IMR-90 (cell line): ENCODE measurements around the gene PNKD. TPM values are rescaled to one million over a fixed set of nuclear protein-coding genes. Genes with fewer than 3 reads are reported as not detected.
A peak's percentile ranks its signal among the peaks of the same experiment; 100 is the strongest.

Experiments used
- ATAC-seq: fragments of 200-7000 bp; cut with Tn5 transposase; 2 replicates; pipeline ENCODE4 v1.9.1; 2020; ENCODE audit warnings: low read depth, mild to moderate bottlenecking, moderate library complexity
- BruUV-seq: library from RNA; stranded (reverse); fragments of 400-500 nt; replicated peaks from 2 replicates; lab custom pipeline; 2021; lab: Mats Ljungman, UMichigan
- CTCF ChIA-PET: fragments of 300-600 bp; formaldehyde crosslinking; extraction: SDS; loops from one replicate; lab custom pipeline; 2021; ENCODE audit warnings: antibody characterized with exemption; lab: Yijun Ruan, JAX
- POLR2A ChIA-PET: fragments of 300-600 bp; sonication (Branson Sonifier 250); formaldehyde crosslinking; loops from one replicate; lab custom pipeline; 2022; ENCODE audit warnings: antibody characterized with exemption; ENCODE audit not compliant: unreplicated experiment; lab: Charles Lee
- DNase-seq: peaks from one replicate; pipeline ENCODE4 v3.0.0; 2013
- H2AFZ ChIP-seq: replicated peaks from 2 replicates; pipeline ENCODE3; 2013; ENCODE audit warnings: low read length, mild to moderate bottlenecking; ENCODE audit not compliant: poor library complexity
- H2AK5ac ChIP-seq: 2 replicates; pipeline ENCODE4 v1.6.1; 2013; ENCODE audit warnings: low read depth, low read length, inconsistent platforms
- H2AK9ac ChIP-seq: replicated peaks from 2 replicates; pipeline ENCODE3; 2013; ENCODE audit warnings: mild to moderate bottlenecking, low read depth, low read length, moderate library complexity; ENCODE audit not compliant: poor library complexity
- H2BK120ac ChIP-seq: 2 replicates; pipeline ENCODE4 v1.6.1; 2013; ENCODE audit warnings: low read depth, low read length, inconsistent platforms
- H2BK15ac ChIP-seq: 3 replicates; pipeline ENCODE4 v1.6.1; 2013; ENCODE audit warnings: low read depth, low read length, inconsistent platforms
- H2BK20ac ChIP-seq: 2 replicates; pipeline ENCODE4 v1.6.1; 2013; ENCODE audit warnings: low read depth, mild to moderate bottlenecking, inconsistent platforms, low read length, moderate library complexity
- H2BK5ac ChIP-seq: 2 replicates; pipeline ENCODE4 v1.6.1; 2013; ENCODE audit warnings: mild to moderate bottlenecking, low read depth, low read length, inconsistent platforms; ENCODE audit not compliant: poor library complexity, severe bottlenecking
- H3K14ac ChIP-seq: replicated peaks from 2 replicates; pipeline ENCODE4 v1.6.1; 2013; ENCODE audit warnings: low read depth, low read length, inconsistent platforms
- H3K18ac ChIP-seq: 2 replicates; pipeline ENCODE4 v1.6.1; 2013; ENCODE audit warnings: low read depth, low read length, control low read depth
- H3K23ac ChIP-seq: 2 replicates; pipeline ENCODE4 v1.6.1; 2013; ENCODE audit warnings: low read depth, low read length, inconsistent platforms
- H3K27ac ChIP-seq: 2 replicates; pipeline ENCODE4 v1.5.1; 2013; ENCODE audit warnings: mild to moderate bottlenecking, control low read depth, low read length; ENCODE audit not compliant: insufficient read depth
- H3K27me3 ChIP-seq: 2 replicates; pipeline ENCODE4 v1.6.1; 2013; ENCODE audit warnings: low read length; ENCODE audit not compliant: control insufficient read depth, insufficient read depth
- H3K36me3 ChIP-seq: 2 replicates; pipeline ENCODE4 v1.6.1; 2013; ENCODE audit warnings: low read length, mixed read lengths; ENCODE audit not compliant: control insufficient read depth, insufficient read depth
- H3K4ac ChIP-seq: 2 replicates; pipeline ENCODE4 v1.6.1; 2013; ENCODE audit warnings: low read depth, low read length, inconsistent platforms
- H3K4me1 ChIP-seq: 2 replicates; pipeline ENCODE4 v1.6.1; 2013; ENCODE audit warnings: low read length, mixed read lengths; ENCODE audit not compliant: control insufficient read depth, insufficient read depth
- H3K4me2 ChIP-seq: 2 replicates; pipeline ENCODE4 v1.6.1; 2013; ENCODE audit warnings: low read depth, mild to moderate bottlenecking, control low read depth, low read length, moderate library complexity
- H3K4me3 ChIP-seq: 2 replicates; pipeline ENCODE4 v1.5.1; 2013; ENCODE audit warnings: low read depth, mild to moderate bottlenecking, control low read depth, low read length, moderate library complexity; ENCODE audit not compliant: insufficient read depth
- H3K56ac ChIP-seq: 2 replicates; pipeline ENCODE4 v1.6.1; 2013; ENCODE audit warnings: low read length, inconsistent platforms; ENCODE audit not compliant: insufficient read depth; ENCODE audit errors: extremely low read depth
- H3K79me1 ChIP-seq, 2 experiments: 2 replicates each; pipeline ENCODE4 v1.6.1; 2013; ENCODE audit warnings: low read length in 2 of 2, inconsistent platforms in 1 of 2, low read depth in 1 of 2
- H3K9ac ChIP-seq: 2 replicates; pipeline ENCODE4 v1.6.1; 2013; ENCODE audit warnings: low read depth, low read length, control low read depth
- H3K9me1 ChIP-seq: 2 replicates; pipeline ENCODE4 v1.6.1; 2013; ENCODE audit warnings: low read length, inconsistent platforms; ENCODE audit not compliant: insufficient read depth
- H3K9me3 ChIP-seq: 2 replicates; pipeline ENCODE4 v1.6.1; 2013; ENCODE audit warnings: low read length; ENCODE audit not compliant: control insufficient read depth, insufficient read depth
- H4K20me1 ChIP-seq: 2 replicates; pipeline ENCODE4 v1.6.1; 2013; ENCODE audit warnings: low read length, inconsistent platforms; ENCODE audit not compliant: insufficient read depth
- H4K5ac ChIP-seq: 2 replicates; pipeline ENCODE4 v1.6.1; 2013; ENCODE audit warnings: mild to moderate bottlenecking, low read depth, low read length, control low read depth
- H4K8ac ChIP-seq, 2 experiments: 2 replicates each; pipeline ENCODE4 v1.6.1; 2013; ENCODE audit warnings: low read depth in 2 of 2, low read length in 2 of 2, control low read depth in 1 of 2, inconsistent platforms in 1 of 2
- H4K91ac ChIP-seq: 2 replicates; pipeline ENCODE4 v1.6.1; 2013; ENCODE audit warnings: low read depth, low read length, inconsistent platforms; ENCODE audit not compliant: insufficient read depth
- RFX5 ChIP-seq: IDR thresholded peaks from 2 replicates; pipeline ENCODE4 v1.8.0; 2012; ENCODE audit warnings: low read depth, mild to moderate bottlenecking, low read length, moderate library complexity
- WGBS, 2 experiments: methylation state at CpG; one replicate each; pipeline versions ENCODE4 v1.1.5 to v1.1.7; 2013; ENCODE audit warnings: missing lambda C conversion rate in 2 of 2; ENCODE audit not compliant: insufficient read length in 1 of 2; ENCODE audit errors: extremely low coverage in 2 of 2; 5-methylcytosine and 5-hydroxymethylcytosine counted together
- dilution Hi-C: fragments of 300-500 bp; cut with HindIII; formaldehyde crosslinking; loops from one replicate; pipeline ENCODE4 v1.14.3; 2018; ENCODE audit warnings: low sequenced_read_pairs; ENCODE audit not compliant: unreplicated experiment
- in situ Hi-C: fragments of 300-500 bp; cut with MboI; formaldehyde crosslinking; loops from 3 replicates; pipeline ENCODE4 v1.14.3; 2019; ENCODE audit warnings: low sequenced_read_pairs, inconsistent platforms, mixed read lengths
- intact Hi-C: fragments of 100-400 bp; cut with micrococcal nuclease; formaldehyde crosslinking; loops from 2 replicates; pipeline ENCODE4 v1.10.0; 2022
- polyA plus RNA-seq, 3 experiments: library from polyadenylated mRNA; depleted of rRNA; stranded (reverse); fragments of >200 nt; gene quantifications; 2 replicates each; pipeline ENCODE4 v1.2.3, GENCODE V29; 2012; ENCODE audit warnings: low replicate concordance in 1 of 3
- total RNA-seq: library from RNA; depleted of rRNA; stranded (reverse); fragments of >200 nt; gene quantifications from 2 replicates; pipeline ENCODE4 v1.2.3, GENCODE V29; 2012

Gene PNKD
- total and polyA plus RNA-seq, 2 of the 4 experiments (the other 2 are of a cell fraction), result 19.2 to 68.5 TPM

GRCh38 chr2:218368150-218368528 lies 97.8 kb downstream of the PNKD start:
- Histone ChIP-seq H3K79me1 (no peaks in the 10 kb centered on the region), H3K4me3 (no peak overlapping the region; the same call in 1 of the 2 replicates), H2BK15ac (no peak overlapping the region), H3K27me3 (peaks cover 2% of the 10 kb centered on the region; the same call in 1 of the 2 replicates), H4K8ac (peak overlapping the region; percentile 72 to 88; a peak in 3 of 4 replicates), H3K23ac (peak overlapping the region; percentile 41), H2BK5ac (no peak overlapping the region), H2AK5ac (peak overlapping the region; percentile 44; the same call in 1 of the 2 replicates), H3K9me1 (no peaks in the 10 kb centered on the region), H3K56ac (0 out of 2 replicates have a peak overlapping the region, but pooled peaks have one; percentile 21), H2AK9ac (peak overlapping the region; percentile 73), H3K9me3 (peaks cover 7% of the 10 kb centered on the region), H3K9ac (no peak overlapping the region), H3K14ac (peak overlapping the region; percentile 70; the same call in 1 of the 2 replicates), H2AFZ (peak overlapping the region; percentile 93), H3K18ac (no peak overlapping the region), H4K91ac (no peak overlapping the region), H3K36me3 (no peaks in the 10 kb centered on the region), H3K4me2 (peak overlapping the region; percentile 4; the same call in 1 of the 2 replicates), H2BK20ac (no peak overlapping the region), H3K4ac (peak overlapping the region; percentile 70; the same call in 1 of the 2 replicates), H4K5ac (peak overlapping the region; percentile 80), H4K20me1 (no peaks in the 10 kb centered on the region), H2BK120ac (no peak overlapping the region), H3K4me1 (peaks cover 5% of the 10 kb centered on the region), H3K27ac (no peak overlapping the region)
- TF ChIP-seq RFX5, result no peak
- no CpG with 5 or more reads among the region's 21 CpGs for WGBS, 2 experiments
- ChIA-PET POLR2A (no interaction called here), CTCF (no interaction called here)
- BruUV-seq, result no TSS peak
- dilution Hi-C loops, result no loop called here
- in situ Hi-C loops, result no loop called here
- intact Hi-C loops, result no loop called here
- DNase-seq (no peak), ATAC-seq (no peak)
